Midbrain (tissue), 1 donor: Measurements from ENCODE around the gene TENM4.

Experiments used
- DNase-seq: peaks from one replicate; lab custom pipeline; 2025; lab: John Stamatoyannopoulos, UW

TENM4 gene

GRCh38 chr11:79055856-79056631, 384.8 kb downstream of the TENM4 start:
- no peak for DNase-seq

DNA sequence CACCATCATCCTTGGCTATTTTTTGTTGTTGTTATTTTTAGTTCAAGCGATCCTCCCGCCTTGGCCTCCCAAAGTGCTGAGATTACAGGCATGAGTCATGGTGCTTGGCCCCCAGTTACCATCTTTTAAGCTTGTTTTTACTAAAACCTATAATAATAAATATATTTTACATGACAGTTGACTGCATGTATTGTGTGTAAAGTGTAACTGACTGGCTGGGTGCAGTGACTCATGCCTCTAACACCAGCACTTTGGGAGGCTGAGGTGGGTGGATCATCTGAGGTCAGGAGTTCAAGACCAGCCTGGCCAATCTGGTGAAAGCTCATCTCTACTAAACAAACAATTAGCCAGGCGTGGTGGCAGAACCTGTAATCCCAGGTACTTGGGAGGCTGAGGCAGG, 386.2 kb downstream of the TENM4 start:
- no peak for DNase-seq

GRCh38 chr11:79052544-79052943, 388.3 kb downstream of the TENM4 start:
- peak; percentile 31 for DNase-seq

DNA sequence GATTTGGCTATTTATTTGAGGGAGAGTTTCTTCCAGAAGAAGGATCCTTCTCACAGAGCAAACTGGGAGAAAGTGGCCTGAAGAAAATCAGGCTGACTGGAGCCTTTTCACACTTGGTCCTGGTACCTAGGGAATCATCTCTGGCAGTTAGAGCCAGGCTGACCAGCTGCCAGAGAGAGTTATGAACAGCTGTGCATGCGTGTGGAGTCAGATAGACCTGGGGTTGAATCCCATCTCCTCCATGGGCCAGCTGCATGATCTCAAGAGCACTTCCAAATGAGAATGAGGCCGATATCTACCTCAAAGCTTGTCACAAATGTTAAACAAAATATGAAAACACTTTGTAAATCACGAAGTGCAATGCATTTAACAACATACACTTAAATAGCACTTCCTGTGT, 390.0 kb downstream of the TENM4 start:
- DNase-seq, result no peak

- no peak for DNase-seq
These were observed 391.1 kb downstream of the TENM4 start for GRCh38 chr11:79049741-79050179.

DNA sequence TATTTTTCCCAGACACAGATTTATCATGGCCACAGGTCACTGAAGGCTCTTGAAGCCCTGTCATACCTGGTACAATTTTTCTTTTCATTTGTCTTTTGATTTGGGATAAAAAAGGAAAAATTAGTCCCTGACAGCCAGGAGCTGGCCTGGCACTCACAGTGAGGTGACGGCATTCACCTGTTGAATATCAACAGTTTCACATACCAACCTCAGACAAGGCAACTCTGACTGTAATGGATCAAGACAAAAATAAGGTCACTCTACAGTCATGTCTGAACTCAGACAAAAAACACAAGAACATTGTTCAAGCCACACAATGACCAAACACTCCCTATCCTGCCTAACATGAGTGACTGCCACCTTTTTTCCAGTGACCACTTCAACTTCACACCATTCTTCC, 392.9 kb downstream of the TENM4 start:
- no peak for DNase-seq

DNA sequence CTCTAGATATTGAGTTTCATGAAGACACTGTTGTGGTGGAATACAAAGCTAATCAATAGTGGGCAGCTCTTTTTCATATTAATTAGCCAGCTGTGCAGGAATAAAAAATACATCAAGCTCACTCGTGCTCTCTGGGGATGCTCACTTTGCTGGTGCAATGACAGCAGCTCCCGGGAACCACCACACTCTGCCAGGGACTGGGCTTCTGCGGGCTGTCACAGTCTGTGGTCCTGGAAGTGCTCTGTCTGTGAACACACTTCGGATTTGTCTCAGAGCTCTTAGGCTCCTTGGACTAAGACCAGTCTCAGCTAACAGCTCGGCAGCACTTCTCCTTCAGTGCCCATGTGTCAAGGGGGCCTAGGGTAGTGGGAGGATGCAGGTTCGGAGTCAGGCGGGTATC, 393.5 kb downstream of the TENM4 start:
- no peak for DNase-seq

DNA sequence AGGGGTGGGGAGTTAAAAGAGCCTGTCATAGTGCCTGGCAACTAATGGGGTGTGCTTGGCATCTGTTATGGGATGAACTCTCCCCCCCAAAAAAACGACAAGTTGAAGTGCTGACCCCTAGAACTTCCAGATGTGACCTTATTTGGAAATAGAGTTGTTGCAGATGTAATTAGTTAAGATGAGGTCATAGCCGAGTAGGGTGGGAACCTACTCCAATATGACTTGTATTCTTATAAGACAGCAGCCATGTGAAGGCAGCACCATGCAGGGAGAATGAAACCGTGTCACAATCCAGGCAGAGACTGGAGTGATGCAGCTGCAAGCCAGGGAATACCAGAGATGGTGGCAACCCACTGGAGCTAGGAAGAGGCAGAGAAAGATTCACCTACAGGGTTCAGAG, 394.5 kb downstream of the TENM4 start:
- DNase-seq, result no peak

GRCh38 chr11:79045800-79046304, 395.0 kb downstream of the TENM4 start:
- no peak for DNase-seq

GRCh38 chr11:79045018-79045799, 395.6 kb downstream of the TENM4 start:
- DNase-seq, result no peak

GRCh38 chr11:79044201-79044600, 396.6 kb downstream of the TENM4 start:
- no peak for DNase-seq

GRCh38 chr11:79043726-79044125, 397.1 kb downstream of the TENM4 start:
- DNase-seq, result no peak

DNA sequence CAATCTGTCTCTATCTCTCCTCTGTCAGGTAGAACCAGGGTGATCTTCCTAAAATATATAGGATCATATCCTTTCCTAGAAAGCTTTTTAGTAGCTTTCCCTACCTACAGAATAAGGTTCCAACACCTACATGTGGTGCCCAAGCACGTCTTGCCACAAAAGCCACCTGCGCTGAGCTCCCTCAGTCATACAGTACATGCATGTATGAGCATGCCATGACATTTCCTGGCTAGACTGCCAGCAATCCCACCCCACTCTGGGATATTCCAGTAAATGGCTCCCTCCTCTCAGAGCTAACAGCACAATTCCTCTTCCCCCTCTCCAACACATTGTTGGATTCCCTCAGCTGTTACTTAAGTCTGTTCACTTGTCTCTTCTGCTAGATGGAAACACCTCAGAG, 398.0 kb downstream of the TENM4 start:
- DNase-seq, result no peak

GRCh38 chr11:79040348-79040747, 400.5 kb downstream of the TENM4 start:
- DNase-seq, result no peak

GRCh38 chr11:79039122-79039521, 401.7 kb downstream of the TENM4 start:
- DNase-seq, result no peak

GRCh38 chr11:79035881-79036280, 404.9 kb downstream of the TENM4 start:
- no peak for DNase-seq

- no peak for DNase-seq
These were observed 407.0 kb downstream of the TENM4 start for GRCh38 chr11:79033833-79034232.

GRCh38 chr11:79030448-79030847, 410.4 kb downstream of the TENM4 start:
- DNase-seq, result no peak

GRCh38 chr11:79028225-79028624, 412.6 kb downstream of the TENM4 start:
- no peak for DNase-seq

DNA sequence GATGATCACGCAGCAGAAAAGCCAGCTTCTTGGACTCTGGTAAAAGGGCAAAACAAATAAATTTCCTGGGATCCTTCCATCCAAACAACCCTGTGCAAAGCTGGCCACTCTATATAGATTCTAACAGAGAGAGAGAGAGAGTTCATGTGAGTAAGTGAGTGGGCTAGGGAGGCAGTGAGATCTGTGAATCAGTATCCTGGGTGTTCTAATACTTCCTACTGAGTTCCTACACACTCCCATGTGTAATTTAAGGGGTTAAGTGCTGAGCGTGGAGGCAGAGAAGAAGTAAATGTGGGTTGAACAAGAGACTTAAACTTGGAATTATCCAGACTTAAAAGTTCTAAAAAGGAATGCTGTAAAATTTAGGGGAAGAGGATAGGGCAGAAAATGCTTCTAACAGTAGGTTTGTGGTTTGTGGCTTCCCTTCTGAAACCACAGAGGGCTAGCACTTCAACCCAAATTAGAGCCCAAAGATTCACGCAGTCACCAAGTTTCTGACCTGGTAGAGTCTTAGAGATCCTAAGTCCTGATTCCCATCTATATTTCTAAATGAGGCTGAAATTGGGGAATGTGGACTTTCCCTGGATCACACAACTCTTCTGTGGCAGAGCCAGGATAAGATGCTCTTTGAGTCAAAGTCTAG, 413.9 kb downstream of the TENM4 start:
- no peak for DNase-seq

DNA sequence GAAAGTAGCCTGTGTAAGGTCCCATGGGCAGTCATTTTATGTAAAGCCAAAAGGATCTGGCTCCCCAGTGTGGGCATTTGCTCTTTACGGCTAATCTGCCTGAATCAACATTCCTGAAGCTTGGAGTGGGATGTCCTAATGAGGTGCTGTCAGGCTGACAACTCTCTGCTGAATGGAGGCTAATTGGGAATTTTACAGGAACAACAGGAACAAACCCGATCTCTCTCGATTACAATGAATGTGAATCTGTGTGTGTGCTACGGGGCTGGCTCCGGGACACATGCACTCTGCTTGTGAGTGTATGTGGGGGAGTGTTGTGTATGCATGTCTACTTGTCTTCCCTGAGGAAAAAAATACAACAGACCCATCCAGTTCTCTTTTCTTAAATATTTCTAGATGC, 415.2 kb downstream of the TENM4 start:
- no peak for DNase-seq

DNA sequence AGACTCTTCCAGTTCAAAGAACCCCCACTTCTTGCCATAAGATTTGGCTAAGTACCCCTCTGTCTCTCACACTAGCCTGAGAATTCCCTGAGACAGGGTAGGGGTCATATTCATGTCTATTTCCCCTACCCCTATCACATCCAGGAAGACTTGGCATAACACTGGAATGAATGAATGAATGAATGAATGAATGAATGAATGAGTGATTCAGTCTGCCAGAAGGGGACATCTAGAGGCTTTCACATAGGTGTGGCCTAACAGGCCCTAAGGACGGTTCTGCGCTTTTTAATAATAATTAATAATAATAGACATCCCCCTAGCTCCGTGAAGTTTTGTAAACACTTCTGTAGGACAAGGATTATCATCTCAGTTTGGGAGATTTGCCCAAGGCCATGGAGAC, 415.7 kb downstream of the TENM4 start:
- DNase-seq, result no peak

- DNase-seq, result no peak
These were observed 418.6 kb downstream of the TENM4 start for GRCh38 chr11:79022265-79022664.
